Vagina (tissue), 2 donors: ENCODE results near the gene FOXD4L1.
"Not testable (repeated sequence)": the region's sequence is repeated elsewhere in the genome, so short reads cannot be mapped to it uniquely, and the experiment has no call there.

ENCODE experiments used
- POLR2A ChIP-seq, 2 donors: fragments of 450-650 bp; IDR thresholded peaks; one replicate each; pipeline ENCODE4 v1.6.1; 2017; ENCODE audit warnings: antibody characterized with exemption in 2 of 2, mild to moderate bottlenecking in 2 of 2, moderate library complexity in 2 of 2
- POLR2AphosphoS5 ChIP-seq, 2 donors: sonication (generic); formaldehyde crosslinking; IDR thresholded peaks; one replicate each; pipeline ENCODE4 v1.9.0; 2017; ENCODE audit warnings: antibody characterized with exemption in 2 of 2, mild to moderate bottlenecking in 2 of 2, low read depth in 1 of 2; ENCODE audit not compliant: insufficient read depth in 1 of 2
- TF ChIP-seq, protein P1 (sequence below), 3 experiments: fragments of 450-650 bp in 2 of 3; fragments of 200-600 bp in 1 of 3; sonication (generic) in 1 of 3; IDR thresholded peaks; one replicate each; pipeline ENCODE4 v1.5.1; 2017 to 2019; ENCODE audit warnings: antibody characterized with exemption in 3 of 3, mild to moderate bottlenecking in 2 of 3, moderate library complexity in 2 of 3

DNA sequence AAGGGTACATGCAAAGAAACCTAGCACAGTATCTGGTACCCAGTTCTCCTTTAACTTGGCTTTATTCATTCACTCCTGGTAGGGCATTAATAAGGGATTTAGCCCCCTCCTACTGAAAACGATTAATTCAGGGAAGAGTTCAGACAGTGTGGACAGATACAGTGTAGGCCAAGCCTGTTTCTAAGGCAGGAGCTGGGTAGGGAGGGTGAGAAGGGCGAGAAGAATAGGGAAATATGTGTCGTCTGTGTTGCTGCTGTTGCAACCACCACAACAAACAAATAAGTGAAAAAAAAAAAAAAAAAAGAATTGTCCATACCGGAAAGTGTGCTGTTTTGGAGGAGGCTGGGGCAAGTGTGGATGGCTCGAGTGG is 42.4 kb downstream of the FOXD4L1 start:
- TF ChIP-seq, protein P1, sequence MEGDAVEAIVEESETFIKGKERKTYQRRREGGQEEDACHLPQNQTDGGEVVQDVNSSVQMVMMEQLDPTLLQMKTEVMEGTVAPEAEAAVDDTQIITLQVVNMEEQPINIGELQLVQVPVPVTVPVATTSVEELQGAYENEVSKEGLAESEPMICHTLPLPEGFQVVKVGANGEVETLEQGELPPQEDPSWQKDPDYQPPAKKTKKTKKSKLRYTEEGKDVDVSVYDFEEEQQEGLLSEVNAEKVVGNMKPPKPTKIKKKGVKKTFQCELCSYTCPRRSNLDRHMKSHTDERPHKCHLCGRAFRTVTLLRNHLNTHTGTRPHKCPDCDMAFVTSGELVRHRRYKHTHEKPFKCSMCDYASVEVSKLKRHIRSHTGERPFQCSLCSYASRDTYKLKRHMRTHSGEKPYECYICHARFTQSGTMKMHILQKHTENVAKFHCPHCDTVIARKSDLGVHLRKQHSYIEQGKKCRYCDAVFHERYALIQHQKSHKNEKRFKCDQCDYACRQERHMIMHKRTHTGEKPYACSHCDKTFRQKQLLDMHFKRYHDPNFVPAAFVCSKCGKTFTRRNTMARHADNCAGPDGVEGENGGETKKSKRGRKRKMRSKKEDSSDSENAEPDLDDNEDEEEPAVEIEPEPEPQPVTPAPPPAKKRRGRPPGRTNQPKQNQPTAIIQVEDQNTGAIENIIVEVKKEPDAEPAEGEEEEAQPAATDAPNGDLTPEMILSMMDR (IDR thresholded peaks at IDR 0.05), result not testable (repeated sequence)
- TF ChIP-seq POLR2A (IDR thresholded peaks at IDR 0.05); POLR2AphosphoS5 (IDR thresholded peaks at IDR 0.05; ENCODE audit: insufficient read depth in 1 of 2, low read depth in 1 of 2): not testable (repeated sequence)
